DMS 273 (cell line): Measurements from ENCODE around the gene CFAP92.
A peak's percentile ranks its signal among the peaks of the same experiment; 100 is the strongest.

ENCODE experiments used
- DNase-seq: peaks from one replicate; lab custom pipeline; 2025; ENCODE audit not compliant: unreplicated experiment; lab: John Stamatoyannopoulos, UW

CFAP92 gene

GRCh38 chr3:128872282-128872681 is 121.6 kb downstream of the CFAP92 start:
- no peak for DNase-seq

- peak; percentile 42 for DNase-seq
These were observed 123.5 kb downstream of the CFAP92 start for GRCh38 chr3:128870347-128870746.

GRCh38 chr3:128867200-128868125 is 126.4 kb downstream of the CFAP92 start:
- no peak for DNase-seq

GRCh38 chr3:128864849-128865804 is 128.7 kb downstream of the CFAP92 start:
- peak; percentile 64 for DNase-seq

- no peak for DNase-seq
These were observed 129.5 kb downstream of the CFAP92 start for GRCh38 chr3:128864351-128864811.

GRCh38 chr3:128863560-128863959 is 130.3 kb downstream of the CFAP92 start:
- DNase-seq = peak; percentile 52

GRCh38 chr3:128861491-128861890 is 132.4 kb downstream of the CFAP92 start:
- DNase-seq = no peak
